Mucosa of descending colon (tissue), 3 donors: ENCODE measurements around the gene BCDIN3D. TPM values are rescaled to one million over a fixed set of nuclear protein-coding genes. Genes with fewer than 3 reads are reported as not detected.

Experiments
- ATAC-seq: fragments of 200-7000 bp; cut with Tn5 transposase; one replicate; pipeline ENCODE4 v1.9.1; 2020; ENCODE audit warnings: mild to moderate bottlenecking, moderate library complexity
- DNase-seq, 3 donors: peaks; one replicate each; pipeline ENCODE4 v3.0.0-alpha.2; 2020
- H3K36me3 ChIP-seq: fragments of 200-600 bp; one replicate; pipeline ENCODE4 v1.8.0; 2021; ENCODE audit warnings: low read depth, mild to moderate bottlenecking
- H3K4me1 ChIP-seq: fragments of 200-600 bp; one replicate; pipeline ENCODE4 v1.8.0; 2021; ENCODE audit warnings: low read depth, mild to moderate bottlenecking
- H3K4me3 ChIP-seq: fragments of 200-600 bp; one replicate; pipeline ENCODE4 v1.8.0; 2021; ENCODE audit warnings: mild to moderate bottlenecking
- H3K9me3 ChIP-seq: fragments of 200-600 bp; one replicate; pipeline ENCODE4 v1.8.0; 2021; ENCODE audit warnings: mild to moderate bottlenecking
- CTCF ChIP-seq: fragments of 200-600 bp; IDR thresholded peaks from one replicate; pipeline ENCODE4 v1.8.0; 2022; ENCODE audit warnings: antibody characterized with exemption, mild to moderate bottlenecking
- intact Hi-C, 2 donors: fragments of 100-400 bp; cut with DNase I in 1 of 2; cut with micrococcal nuclease in 1 of 2; formaldehyde crosslinking; loops; one replicate each; pipeline versions ENCODE4 v1.11.0 to v1.11.1; 2022; cut with DNase I, micrococcal nuclease
- total RNA-seq, 3 donors: library from RNA; stranded (reverse); fragmentation: NEBNext Ultra II Directional in 2 of 3; extraction: Animal tissue kit (Norgen Biotek cat#: 25700) in 2 of 3; gene quantifications; one replicate each; pipeline versions ENCODE4 v1.2.1 to v1.2.4, GENCODE V29; 2021 to 2023
- donor health status: DM: no; HTN: no; CAD: no; lungs with moderate emphysema.
- donor health status: DM: no; HTN: no; CAD: no.
- donor health status: DM: no; HTN: yes; CAD: no.

Gene BCDIN3D
- total RNA-seq, 3 donors from 2014 or later = 3.0 to 5.0 (median 3.7) TPM

GRCh38 chr12:49889361-49890095 lies 46.6 kb upstream of the BCDIN3D start:
- no peak for TF ChIP-seq CTCF
- Histone ChIP-seq H3K9me3 (no peaks in the 10 kb centered on the region), H3K4me1 (peaks cover 5% of the 10 kb centered on the region), H3K4me3 (no peak overlapping the region), H3K36me3 (no peaks in the 10 kb centered on the region)
- intact Hi-C loops = no loop called here
- no peak for ATAC-seq
- no peak for DNase-seq

GRCh38 chr12:49888461-49889151 lies 45.7 kb upstream of the BCDIN3D start:
- ATAC-seq = peak; percentile 69
- TF ChIP-seq CTCF = no peak
- peak in 2 of 3 donors; percentile 47 to 70 for DNase-seq
- Histone ChIP-seq H3K4me1 (peaks cover 5% of the 10 kb centered on the region), H3K9me3 (no peaks in the 10 kb centered on the region), H3K36me3 (no peaks in the 10 kb centered on the region), H3K4me3 (no peak overlapping the region)
- intact Hi-C loops = no loop called here

GRCh38 chr12:49887536-49888401 lies 44.9 kb upstream of the BCDIN3D start:
- DNase-seq = peak in 1 of 3 donors; percentile 56
- Histone ChIP-seq H3K4me1 (peaks cover 5% of the 10 kb centered on the region), H3K36me3 (no peaks in the 10 kb centered on the region), H3K9me3 (no peaks in the 10 kb centered on the region), H3K4me3 (no peak overlapping the region)
- peak; percentile 56 for ATAC-seq
- intact Hi-C loops = no loop called here
- no peak for TF ChIP-seq CTCF

GRCh38 chr12:49887091-49887490 lies 44.2 kb upstream of the BCDIN3D start:
- DNase-seq = no peak
- no peaks in the 10 kb centered on the region for H3K9me3 ChIP-seq
- H3K4me3 ChIP-seq = no peak overlapping the region
- no peaks in the 10 kb centered on the region for H3K36me3 ChIP-seq
- intact Hi-C loops = no loop called here
- peaks cover 5% of the 10 kb centered on the region for H3K4me1 ChIP-seq
- no peak for ATAC-seq
- no peak for TF ChIP-seq CTCF

DNA sequence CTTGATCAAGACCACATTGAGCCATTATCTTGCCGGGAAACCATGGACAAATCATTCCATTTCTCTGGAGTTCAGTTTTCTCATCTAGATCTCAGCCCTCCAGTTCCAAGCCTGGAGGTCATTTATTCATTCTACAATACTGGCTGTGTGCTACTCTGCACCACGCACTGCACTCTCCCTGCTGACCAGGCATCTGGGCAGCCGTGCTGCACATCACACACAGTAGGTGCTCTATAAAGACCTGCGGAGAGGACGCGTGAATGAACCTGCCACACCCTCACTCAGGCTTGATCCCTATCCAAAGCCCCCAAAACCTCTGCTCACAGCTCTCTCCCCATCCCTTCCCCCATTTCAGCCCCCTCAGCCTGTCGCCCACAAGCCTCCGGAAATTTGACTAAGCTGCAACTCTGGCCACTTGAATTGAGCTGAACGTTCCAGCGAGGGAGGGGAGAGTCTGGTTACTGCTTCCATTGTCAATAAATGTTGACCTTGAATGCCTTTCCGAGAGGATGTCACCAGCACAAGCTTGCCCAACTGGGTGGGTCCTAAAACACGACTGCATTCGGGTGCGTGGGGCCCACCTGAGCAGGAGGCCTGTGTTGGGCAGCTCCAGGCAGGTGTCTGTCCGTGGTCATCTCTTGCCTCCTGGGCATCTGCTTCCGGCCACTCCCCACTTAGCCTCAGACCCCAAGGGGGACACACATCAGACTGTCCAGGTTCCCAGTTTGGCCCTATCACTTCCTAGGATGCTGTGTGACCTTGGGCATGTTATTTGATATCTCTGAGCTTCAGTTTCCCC lies 43.0 kb upstream of the BCDIN3D start:
- Histone ChIP-seq H3K4me1 (no peaks in the 10 kb centered on the region), H3K36me3 (no peaks in the 10 kb centered on the region), H3K4me3 (no peak overlapping the region), H3K9me3 (no peaks in the 10 kb centered on the region)
- no peak for TF ChIP-seq CTCF
- no peak for ATAC-seq
- intact Hi-C loops = no loop called here
- DNase-seq = no peak
